Measurements from ENCODE around the gene BHMT2.

BHMT2 gene

DNA sequence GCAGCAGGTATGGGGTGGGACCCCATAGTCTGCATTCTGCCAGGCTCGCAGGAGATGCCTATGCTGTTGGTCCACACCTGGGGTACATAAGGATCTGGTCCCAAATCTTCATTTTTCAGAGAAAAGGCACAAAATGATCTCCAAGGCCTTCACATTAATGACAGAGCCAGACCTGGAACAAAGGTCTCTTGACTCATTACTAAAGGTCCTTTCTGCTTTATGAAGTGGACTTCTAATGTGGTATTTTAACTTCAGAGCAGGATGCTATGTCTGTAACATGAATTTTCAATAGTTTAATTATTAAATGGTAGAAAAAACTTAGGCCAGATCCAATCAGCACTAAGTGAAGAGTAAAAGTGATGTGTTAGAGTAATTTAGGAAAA lies 38.1 kb upstream of the BHMT2 start:
- TF ChIP-seq SIN3A (IDR thresholded peaks at IDR 0.05; ENCODE audit: borderline replicate concordance, insufficient read depth, low read length) = no peak
- TF ChIP-seq FOXP2 (optimal IDR thresholded peaks at IDR 0.05; ENCODE audit: borderline replicate concordance, extremely low read depth, extremely low read length, insufficient read depth) = no peak
- TF ChIP-seq TAF1 (IDR thresholded peaks at IDR 0.05; ENCODE audit: borderline replicate concordance, insufficient read depth, low read length) = no peak
- TF ChIP-seq POLR2AphosphoS5 (IDR thresholded peaks at IDR 0.05; ENCODE audit: low read depth, low read length) = no peak
- TF ChIP-seq, protein P1, sequence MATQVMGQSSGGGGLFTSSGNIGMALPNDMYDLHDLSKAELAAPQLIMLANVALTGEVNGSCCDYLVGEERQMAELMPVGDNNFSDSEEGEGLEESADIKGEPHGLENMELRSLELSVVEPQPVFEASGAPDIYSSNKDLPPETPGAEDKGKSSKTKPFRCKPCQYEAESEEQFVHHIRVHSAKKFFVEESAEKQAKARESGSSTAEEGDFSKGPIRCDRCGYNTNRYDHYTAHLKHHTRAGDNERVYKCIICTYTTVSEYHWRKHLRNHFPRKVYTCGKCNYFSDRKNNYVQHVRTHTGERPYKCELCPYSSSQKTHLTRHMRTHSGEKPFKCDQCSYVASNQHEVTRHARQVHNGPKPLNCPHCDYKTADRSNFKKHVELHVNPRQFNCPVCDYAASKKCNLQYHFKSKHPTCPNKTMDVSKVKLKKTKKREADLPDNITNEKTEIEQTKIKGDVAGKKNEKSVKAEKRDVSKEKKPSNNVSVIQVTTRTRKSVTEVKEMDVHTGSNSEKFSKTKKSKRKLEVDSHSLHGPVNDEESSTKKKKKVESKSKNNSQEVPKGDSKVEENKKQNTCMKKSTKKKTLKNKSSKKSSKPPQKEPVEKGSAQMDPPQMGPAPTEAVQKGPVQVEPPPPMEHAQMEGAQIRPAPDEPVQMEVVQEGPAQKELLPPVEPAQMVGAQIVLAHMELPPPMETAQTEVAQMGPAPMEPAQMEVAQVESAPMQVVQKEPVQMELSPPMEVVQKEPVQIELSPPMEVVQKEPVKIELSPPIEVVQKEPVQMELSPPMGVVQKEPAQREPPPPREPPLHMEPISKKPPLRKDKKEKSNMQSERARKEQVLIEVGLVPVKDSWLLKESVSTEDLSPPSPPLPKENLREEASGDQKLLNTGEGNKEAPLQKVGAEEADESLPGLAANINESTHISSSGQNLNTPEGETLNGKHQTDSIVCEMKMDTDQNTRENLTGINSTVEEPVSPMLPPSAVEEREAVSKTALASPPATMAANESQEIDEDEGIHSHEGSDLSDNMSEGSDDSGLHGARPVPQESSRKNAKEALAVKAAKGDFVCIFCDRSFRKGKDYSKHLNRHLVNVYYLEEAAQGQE (IDR thresholded peaks at IDR 0.05; ENCODE audit: insufficient read depth in 1 of 2, low read depth in 2 of 2, low read length in 2 of 2) = no peak

- no peak for TF ChIP-seq TAF1 (IDR thresholded peaks at IDR 0.05; ENCODE audit: borderline replicate concordance, insufficient read depth, low read length)
These were observed 37.4 kb upstream of the BHMT2 start for GRCh38 chr5:79032031-79032695.

GRCh38 chr5:79032782-79033181 lies 36.8 kb upstream of the BHMT2 start:
- TF ChIP-seq FOXP2 (optimal IDR thresholded peaks at IDR 0.05; ENCODE audit: borderline replicate concordance, extremely low read depth, extremely low read length, insufficient read depth) (no peak), SIN3A (IDR thresholded peaks at IDR 0.05; ENCODE audit: borderline replicate concordance, insufficient read depth, low read length) (no peak), TAF1 (IDR thresholded peaks at IDR 0.05; ENCODE audit: borderline replicate concordance, insufficient read depth, low read length) (no peak), POLR2AphosphoS5 (IDR thresholded peaks at IDR 0.05; ENCODE audit: low read depth, low read length) (no peak)
- TF ChIP-seq, protein P1 (IDR thresholded peaks at IDR 0.05; ENCODE audit: insufficient read depth in 1 of 2, low read depth in 2 of 2, low read length in 2 of 2) = no peak

- TF ChIP-seq POLR2AphosphoS5 (IDR thresholded peaks at IDR 0.05; ENCODE audit: low read depth, low read length) (no peak), TAF1 (IDR thresholded peaks at IDR 0.05; ENCODE audit: borderline replicate concordance, insufficient read depth, low read length) (no peak), SIN3A (IDR thresholded peaks at IDR 0.05; ENCODE audit: borderline replicate concordance, insufficient read depth, low read length) (no peak), FOXP2 (optimal IDR thresholded peaks at IDR 0.05; ENCODE audit: borderline replicate concordance, extremely low read depth, extremely low read length, insufficient read depth) (no peak)
- TF ChIP-seq, protein P1 (IDR thresholded peaks at IDR 0.05; ENCODE audit: insufficient read depth in 1 of 2, low read depth in 2 of 2, low read length in 2 of 2) = no peak
These were observed 34.3 kb upstream of the BHMT2 start for GRCh38 chr5:79035237-79035636.

DNA sequence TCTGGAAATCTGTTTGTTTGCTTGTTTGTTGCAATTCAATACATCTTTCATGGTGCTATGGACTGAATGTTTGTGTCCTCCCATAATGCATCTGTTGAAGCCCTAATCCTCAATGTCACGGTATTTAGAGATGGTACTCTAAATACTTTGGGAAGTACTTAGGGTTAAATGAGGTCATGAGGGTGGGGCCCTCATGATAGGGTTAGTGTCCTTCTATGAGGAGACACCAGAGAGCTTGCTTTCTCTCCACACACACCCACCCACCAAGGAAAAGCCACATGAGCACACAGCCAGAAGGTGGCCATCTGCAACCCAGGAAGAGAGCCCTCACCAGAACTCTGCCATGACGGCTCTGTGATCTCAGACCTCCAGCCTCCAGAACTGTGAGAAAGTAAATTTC lies 32.8 kb upstream of the BHMT2 start:
- TF ChIP-seq, protein P1 (IDR thresholded peaks at IDR 0.05; ENCODE audit: insufficient read depth in 1 of 2, low read depth in 2 of 2, low read length in 2 of 2) = no peak
- TF ChIP-seq POLR2AphosphoS5 (IDR thresholded peaks at IDR 0.05; ENCODE audit: low read depth, low read length) (no peak), TAF1 (IDR thresholded peaks at IDR 0.05; ENCODE audit: borderline replicate concordance, insufficient read depth, low read length) (no peak), SIN3A (IDR thresholded peaks at IDR 0.05; ENCODE audit: borderline replicate concordance, insufficient read depth, low read length) (no peak), FOXP2 (optimal IDR thresholded peaks at IDR 0.05; ENCODE audit: borderline replicate concordance, extremely low read depth, extremely low read length, insufficient read depth) (no peak)
